ENCODE data around the gene ACSF3.

DNA sequence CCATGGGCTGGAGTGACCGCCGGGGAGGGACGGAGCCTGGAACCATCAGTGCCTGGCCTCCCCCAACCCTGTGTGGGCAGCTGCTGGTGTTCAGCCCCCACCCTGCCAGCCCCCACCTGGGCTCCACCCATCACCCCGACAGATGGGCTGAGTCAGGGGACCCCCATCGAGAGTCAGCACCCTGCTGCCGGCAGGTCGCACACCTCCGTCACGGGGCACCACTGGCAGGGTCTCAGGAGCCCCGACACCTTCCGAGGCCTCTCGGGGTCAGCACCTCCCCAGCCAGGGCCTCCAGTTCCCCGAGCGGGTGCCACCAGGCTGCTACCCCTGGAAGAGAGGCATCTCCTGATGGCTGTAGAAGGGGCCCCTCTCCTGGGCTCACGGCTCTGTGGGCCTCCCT, 38.3 kb upstream of the ACSF3 start:
- TF ChIP-seq, protein P1, sequence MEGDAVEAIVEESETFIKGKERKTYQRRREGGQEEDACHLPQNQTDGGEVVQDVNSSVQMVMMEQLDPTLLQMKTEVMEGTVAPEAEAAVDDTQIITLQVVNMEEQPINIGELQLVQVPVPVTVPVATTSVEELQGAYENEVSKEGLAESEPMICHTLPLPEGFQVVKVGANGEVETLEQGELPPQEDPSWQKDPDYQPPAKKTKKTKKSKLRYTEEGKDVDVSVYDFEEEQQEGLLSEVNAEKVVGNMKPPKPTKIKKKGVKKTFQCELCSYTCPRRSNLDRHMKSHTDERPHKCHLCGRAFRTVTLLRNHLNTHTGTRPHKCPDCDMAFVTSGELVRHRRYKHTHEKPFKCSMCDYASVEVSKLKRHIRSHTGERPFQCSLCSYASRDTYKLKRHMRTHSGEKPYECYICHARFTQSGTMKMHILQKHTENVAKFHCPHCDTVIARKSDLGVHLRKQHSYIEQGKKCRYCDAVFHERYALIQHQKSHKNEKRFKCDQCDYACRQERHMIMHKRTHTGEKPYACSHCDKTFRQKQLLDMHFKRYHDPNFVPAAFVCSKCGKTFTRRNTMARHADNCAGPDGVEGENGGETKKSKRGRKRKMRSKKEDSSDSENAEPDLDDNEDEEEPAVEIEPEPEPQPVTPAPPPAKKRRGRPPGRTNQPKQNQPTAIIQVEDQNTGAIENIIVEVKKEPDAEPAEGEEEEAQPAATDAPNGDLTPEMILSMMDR (IDR thresholded peaks at IDR 0.05), result no peak
- no peak for TF ChIP-seq POLR2A (IDR thresholded peaks at IDR 0.05)
